ENCODE results near the gene LSMEM2.

Gene LSMEM2

DNA sequence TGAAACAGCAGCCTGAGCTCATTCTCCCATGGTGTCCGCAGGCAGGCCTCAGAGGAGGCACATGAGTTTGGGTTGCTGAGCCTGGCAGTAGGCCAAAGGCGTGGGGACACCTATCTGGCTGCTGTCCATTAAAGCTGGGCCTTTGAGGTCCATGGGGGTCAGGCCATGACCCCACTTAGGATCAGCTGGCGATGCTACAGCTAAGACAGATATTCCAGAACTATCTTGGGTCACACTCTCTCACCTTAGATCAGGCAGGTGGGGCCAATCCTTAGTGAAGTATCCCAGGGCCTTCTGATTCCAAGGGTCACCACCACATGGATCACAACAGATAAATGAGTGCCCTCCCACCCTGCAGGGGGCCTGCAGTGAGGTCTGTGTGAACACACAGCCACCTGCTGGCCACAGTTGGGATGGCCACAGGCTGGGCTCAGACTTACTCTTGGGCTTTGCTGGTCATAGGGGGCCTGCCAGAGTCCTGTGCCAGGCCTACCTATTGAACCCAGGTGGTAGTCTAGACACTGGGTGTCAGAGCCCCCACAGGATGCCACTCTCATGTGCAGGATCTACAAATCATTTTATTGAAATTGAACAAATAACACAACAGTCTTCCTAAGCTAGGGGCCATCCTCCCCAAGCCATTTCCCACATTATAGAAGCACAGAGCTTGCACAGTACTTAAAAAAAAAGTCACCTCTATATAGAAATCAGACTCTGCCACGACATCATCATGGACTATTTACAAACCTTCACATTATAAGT is 45.6 kb downstream of the LSMEM2 start:
- peak; percentile 33 to 61 for DNase-seq

DNA sequence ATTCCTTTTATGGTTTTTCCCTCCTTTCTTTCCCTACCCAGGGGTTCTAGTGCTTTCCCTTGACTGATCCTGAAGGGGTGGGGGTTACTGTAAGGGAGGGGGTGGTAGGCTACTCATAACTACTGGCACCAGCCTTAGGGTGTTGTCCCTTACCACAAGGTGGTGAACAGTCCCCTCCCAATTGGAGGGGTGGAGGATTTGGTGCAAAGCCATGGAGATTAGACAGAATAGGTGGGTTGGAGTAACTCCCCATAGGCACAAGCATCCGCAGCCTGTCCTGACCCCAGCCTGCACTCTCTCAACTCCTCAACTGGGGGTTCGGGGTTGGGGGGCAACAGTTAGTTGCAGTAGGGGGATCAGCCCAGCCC is 46.2 kb downstream of the LSMEM2 start:
- no peak for DNase-seq

DNA sequence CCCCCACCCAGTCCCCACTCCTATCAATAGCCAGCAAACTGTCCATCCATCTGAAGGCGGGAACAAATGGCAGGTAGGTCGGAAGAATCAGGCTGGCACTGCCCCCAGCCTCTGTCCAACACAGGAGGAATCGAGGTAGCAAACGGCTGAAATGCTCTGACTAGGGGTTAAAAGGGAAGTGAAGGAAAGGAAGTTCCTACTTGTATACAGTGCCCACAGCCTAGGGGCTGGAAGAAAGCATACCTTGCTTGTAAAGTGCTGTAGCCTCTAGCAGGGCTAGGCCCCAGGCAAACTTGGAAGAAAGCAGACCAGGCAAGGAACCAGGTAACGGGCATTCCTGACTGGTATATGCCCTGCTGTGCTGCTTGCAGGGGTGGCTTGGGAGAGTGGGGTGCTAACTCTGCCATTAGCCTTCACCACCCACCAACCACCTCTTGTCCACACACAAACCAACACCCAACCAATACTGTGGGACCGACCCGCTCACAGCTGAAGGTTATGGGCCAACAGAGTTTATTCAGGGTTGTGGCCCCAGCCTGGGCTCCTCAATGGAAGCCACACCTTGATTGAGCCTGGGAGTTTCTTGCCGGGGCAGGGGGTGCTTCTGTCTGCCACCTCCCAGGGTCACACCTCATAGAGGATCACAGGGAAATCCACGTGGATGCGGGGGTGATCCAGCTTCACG is 46.8 kb downstream of the LSMEM2 start:
- no peak for DNase-seq

DNA sequence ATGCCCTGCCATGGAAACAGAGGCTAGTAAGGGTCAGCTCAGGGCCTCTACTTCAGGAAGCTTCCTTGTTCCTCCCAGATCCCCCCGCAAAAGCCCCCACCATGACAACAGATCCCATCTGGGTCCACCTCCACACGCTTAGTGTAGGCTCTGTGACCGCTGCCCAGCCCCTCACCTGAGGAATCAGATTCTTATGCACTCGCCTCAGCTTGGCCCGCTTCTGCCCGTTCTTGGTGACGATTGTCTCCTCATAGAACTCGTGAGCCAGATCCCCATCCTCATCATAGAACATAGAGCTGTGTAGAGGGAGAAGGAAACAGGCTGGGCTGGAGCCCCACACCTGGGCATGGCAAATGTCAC is 47.3 kb downstream of the LSMEM2 start:
- DNase-seq = no peak

DNA sequence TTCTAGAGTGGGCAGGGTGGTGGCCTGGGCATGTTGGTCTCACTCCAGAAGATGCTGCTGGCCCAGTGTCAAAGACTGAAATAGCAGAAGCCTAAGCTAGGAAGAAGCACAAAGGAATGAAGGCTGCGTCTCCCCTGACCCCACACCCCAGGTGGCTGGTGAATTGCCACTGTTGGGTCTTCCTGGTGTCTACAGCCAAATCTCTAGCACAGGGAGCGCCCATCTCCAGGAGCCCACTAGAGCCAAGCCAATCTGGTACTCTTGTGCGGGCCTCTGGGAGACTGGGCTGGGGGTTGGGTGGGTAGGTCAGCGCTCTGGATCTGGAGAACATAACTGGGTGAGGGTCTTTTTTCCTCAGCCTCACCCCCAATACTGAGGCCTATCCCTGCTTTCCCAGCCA is 48.2 kb downstream of the LSMEM2 start:
- no peak for DNase-seq

DNA sequence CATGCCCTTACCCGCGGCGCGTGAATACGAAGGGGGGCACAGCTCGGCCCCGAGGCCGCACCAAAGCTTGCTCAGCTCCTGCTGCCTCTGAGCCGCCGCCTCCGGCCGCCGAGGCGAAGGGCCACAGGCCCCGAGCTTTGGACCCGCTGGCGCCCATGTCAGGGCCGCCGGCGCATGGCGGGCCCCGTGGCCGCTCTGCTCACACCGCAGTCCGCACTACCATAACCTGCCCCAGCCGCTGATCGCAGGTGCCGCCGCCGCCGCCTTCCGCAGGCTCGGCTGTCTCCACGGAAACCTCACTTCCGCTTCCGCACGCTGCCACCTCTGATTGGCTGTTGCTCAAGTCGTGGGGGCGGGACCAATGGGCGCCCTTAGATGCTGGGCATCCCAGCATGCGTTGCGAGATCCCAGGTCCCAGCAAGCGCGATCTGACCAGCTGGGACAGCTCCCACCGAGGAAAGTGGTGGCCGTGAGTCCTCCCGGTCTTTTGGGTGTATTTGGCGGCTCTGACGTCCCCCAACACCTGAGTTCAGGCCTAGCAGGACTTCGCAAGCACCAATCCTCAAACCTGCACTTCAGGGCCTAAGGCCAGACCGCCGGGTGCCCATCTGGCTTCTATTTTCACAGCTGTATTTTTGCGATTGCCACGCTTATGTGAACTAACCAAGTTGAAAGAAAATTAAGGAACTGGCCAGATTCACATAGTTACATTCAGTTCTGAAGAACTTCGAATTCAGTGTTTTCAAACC is 49.2 kb downstream of the LSMEM2 start, which contains the start of gene TUSC2:
TUSC2 (minus strand) TSS at position 281 of the 749 bp plus-strand sequence; CDS start at position 157, 124 bp downstream.
- DNase-seq = peak; percentile 94 to 95

DNA sequence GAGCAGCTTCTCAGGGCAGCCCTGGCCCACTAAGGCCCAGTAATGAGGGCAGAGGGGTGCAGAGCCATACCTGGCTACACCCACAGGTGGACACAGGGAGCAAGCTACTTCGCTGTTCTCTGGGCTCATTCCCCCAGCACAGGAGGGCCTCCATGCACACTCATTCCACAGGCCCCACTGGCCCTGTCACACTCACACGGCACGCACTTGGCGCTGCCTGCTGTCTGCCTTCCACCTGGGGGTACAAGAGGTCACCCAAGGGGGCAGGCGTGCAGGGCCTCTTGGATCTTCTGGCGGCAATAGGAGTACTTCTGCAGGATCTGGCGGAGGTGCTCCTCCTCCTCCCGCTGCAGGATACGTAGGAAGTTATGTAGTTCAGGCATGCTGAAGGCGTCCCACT is 51.4 kb downstream of the LSMEM2 start:
- DNase-seq = no peak

DNA sequence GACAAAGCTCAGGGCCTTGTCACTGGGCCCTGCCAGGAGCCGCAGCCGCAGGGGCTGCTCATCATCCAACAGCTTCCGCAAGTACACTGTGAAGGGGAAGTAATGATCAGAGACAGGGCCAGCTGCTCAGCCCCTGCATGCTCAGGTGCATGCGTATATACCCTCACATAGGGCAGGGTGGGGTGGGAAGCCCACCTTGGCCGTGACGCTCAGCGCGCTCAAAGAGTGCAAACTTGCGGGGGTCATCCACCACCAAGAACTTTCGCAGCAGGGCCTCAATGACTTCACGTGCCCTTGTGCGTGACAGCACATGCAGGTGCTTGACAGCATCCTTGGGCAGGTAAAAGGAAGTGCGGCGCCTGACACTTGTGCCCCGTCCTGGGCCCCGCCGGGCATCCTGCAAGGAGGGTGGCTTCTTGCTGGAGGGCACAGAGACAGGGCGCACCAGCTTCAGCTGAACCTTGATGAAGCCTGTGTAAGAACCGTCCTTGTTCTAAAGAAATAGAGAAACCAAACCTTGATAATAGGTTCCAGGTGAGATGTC is 52.5 kb downstream of the LSMEM2 start:
- DNase-seq = no peak

DNA sequence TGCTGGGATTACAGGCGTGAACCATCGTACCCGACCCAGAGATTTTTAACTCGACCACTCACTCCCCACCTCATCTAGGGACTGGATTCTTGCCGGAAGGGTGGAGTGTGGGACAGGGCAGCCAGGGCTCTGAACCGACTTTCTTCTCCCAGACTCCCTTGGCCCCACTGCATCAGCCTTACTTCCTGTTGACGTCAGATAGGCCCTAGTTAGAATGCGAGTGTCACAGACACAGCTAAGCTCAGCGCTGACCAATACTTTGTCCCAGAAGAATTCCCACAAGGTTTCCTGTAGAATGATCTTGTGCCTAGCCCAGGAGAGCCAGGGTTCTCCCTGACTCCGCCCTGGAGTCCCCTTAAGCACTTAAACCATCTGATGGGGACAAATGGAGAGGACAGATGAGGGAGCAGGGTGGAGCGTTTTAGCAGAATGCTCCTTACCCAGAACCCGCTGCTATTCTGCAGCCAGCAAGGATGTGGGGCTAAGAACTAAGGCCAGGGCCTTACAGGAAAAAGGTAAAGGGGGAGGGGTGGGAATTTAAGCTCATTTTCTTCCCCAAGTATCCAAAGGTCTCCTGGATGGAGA is 54.9 kb downstream of the LSMEM2 start:
- no peak for DNase-seq

DNA sequence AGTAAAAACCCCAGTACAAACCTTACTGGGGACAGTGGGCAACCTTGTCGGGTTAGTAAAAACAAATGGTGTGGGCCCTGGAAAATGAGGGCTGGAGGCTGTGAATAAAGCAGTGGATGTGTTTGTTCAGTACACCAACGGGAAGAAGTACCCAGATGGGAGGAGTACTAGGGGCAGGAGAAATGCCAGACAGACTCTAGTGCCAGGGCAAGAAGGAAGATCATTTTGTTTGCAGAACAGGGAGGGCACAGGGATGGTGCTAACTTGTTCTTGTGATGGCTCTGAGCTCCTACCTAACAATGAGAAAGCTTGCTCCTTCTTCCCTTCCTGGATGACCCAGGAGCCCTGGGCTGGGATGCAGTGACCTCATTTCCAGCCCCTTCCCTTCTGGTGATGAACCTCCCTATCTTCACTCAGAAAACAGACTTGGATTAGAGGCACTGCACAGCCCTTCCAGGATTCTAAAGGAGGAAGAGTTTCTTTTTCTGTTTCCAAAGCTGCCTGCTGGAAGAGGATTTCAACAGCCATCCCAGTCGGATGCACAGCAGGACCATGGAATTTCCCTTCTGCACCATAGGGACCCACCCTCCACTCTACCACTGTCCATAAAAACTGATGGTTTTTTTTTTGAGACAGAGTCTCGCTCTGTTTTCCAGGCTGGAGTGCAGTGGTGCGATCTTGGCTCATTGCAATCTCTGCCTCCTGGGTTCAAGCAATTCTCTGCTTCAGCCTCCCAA is 55.6 kb downstream of the LSMEM2 start:
- DNase-seq = no peak

DNA sequence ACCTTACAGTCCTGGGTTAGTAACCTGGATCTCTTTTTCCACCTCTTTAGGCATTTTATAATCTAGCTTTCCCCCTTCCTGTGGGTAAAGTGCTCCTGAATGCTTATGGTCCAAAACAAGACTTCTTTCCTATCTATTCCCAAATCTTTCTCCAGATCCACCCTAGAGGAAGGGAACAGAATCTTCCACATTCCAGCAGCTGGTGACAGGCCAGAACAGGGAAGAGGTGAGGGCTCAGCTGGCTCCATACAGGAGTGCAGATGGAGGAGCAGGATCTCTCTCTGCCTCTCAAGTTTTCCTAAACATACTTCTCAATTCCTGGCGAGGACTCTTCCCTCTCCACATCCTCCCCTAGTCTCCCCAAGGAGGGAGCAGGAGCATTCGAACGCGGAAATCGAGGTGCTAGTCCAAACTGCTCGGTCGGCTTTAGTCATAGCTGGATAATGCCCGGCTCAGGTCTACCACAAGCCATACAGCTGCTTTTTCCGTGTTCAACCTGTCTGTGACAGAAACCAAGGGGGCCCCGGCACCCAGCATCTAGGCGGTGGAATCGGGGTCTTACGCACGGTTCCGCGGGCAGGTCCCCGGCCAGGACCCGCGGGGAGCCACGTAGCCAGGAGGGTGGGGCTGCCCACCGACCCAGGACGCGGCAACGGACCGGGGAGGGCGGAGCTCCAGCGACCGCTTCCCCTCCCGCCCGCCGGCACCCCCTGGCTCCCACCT is 57.7 kb downstream of the LSMEM2 start:
- DNase-seq = no peak

DNA sequence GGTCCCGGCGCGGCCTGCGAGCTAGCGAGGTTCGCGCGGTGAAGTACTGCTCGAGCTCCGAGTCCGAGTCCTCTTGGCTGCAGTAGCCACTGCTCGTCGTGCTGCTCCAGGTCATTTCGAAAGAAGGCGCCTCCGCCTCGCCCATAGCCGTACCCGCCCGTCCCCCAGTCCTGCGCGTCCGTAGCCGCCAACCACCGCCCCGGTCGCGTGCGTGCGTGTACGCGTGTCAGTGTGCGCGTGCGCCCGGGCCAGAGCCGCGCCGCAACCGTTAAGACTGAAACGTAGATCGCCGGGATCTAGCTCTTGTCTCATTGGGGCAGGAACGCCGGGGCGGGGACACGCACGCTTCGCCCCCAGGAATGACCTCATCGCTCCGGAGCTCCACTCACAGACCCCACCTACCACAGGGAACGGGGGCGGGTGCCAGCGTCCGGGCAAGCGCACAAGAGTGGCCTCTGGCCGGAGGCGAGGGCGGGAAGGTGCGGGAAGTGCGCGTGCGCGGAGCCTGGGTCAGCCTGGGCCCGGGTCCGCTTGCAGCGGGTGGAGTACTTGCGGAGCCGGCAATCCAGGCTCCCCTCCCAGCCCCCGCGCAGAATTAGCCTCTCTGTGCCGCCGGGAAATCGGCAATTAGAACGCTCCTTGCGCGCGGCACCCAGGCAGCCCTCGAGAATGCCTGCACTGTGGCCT is 58.4 kb downstream of the LSMEM2 start:
- peak; percentile 94 to 98 for DNase-seq

All from NCI-H524 (cell line).